ENCODE results near the gene OR4D6. TPM values are rescaled to one million over a fixed set of nuclear protein-coding genes. Genes with fewer than 3 reads are reported as not detected.

The OR4D6 gene
- total and polyA plus RNA-seq, 3 donors from 2014 or later = not detected

DNA sequence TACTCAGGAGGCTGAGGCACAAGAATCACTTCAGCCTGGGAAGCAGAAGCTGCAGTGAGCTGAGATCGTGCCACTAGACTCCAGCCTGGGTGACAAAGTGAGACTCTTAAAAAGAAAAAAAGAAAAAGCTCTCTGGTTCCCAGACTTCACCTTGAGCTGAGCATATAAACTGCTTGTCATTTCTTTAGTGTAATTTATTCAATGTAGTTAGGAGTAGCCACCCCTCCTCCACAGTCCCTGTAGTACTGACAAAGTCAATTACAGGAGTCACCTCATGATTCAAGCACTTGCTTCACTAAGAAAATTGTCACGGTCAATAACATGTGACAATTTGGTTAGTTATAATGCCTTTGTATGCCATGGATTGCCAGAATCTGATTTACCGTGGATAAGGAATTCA, 23.6 kb downstream of the OR4D6 start:
- DNase-seq = no peak
- H3K9me3 ChIP-seq = no peaks in the 10 kb centered on the region

DNA sequence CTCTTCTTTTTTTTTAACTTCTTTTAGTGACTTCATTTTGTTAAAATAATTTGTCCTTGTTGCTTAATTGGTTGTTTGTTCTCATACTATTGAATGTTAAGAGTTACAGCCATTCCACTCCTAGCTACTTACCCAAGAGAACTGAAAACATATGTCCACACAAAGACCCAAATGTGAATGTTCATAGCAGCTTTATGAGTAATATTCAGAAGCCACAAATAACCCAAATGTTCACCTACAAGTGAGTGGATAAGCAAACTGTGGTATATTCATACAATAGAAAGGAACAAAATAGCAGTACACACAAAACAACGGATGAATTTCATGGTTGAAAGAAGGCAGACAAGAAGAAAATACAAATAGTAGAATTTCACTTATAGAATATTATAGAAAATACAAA, 45.2 kb downstream of the OR4D6 start:
- intact Hi-C loops (cut with DNase I; ENCODE audit: low total_unique reads) = no loop called here
- no peaks in the 10 kb centered on the region for H3K9me3 ChIP-seq
- WGBS, 2 donors = 48 to 89% methylated on average over 1 of the region's 1 CpG

More for the DNA sequence above, 23.6 kb downstream of the OR4D6 start:
- H3K4me3 ChIP-seq = no peak overlapping the region
- H3K4me1 ChIP-seq = no peaks in the 10 kb centered on the region
- WGBS, 2 donors = 74 to 82% methylated on average over 3 of the region's 3 CpGs
- no peaks in the 10 kb centered on the region for H3K36me3 ChIP-seq (ENCODE audit: low read depth, missing control alignments)
- H3K27me3 ChIP-seq = no peaks in the 10 kb centered on the region
- no peak overlapping the region for H3K27ac ChIP-seq
- intact Hi-C loops (cut with DNase I; ENCODE audit: low total_unique reads) = no loop called here
- TF ChIP-seq, protein P1, sequence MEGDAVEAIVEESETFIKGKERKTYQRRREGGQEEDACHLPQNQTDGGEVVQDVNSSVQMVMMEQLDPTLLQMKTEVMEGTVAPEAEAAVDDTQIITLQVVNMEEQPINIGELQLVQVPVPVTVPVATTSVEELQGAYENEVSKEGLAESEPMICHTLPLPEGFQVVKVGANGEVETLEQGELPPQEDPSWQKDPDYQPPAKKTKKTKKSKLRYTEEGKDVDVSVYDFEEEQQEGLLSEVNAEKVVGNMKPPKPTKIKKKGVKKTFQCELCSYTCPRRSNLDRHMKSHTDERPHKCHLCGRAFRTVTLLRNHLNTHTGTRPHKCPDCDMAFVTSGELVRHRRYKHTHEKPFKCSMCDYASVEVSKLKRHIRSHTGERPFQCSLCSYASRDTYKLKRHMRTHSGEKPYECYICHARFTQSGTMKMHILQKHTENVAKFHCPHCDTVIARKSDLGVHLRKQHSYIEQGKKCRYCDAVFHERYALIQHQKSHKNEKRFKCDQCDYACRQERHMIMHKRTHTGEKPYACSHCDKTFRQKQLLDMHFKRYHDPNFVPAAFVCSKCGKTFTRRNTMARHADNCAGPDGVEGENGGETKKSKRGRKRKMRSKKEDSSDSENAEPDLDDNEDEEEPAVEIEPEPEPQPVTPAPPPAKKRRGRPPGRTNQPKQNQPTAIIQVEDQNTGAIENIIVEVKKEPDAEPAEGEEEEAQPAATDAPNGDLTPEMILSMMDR (IDR thresholded peaks at IDR 0.05) = no peak
- no peak for TF ChIP-seq POLR2A (IDR thresholded peaks at IDR 0.05)

DNA sequence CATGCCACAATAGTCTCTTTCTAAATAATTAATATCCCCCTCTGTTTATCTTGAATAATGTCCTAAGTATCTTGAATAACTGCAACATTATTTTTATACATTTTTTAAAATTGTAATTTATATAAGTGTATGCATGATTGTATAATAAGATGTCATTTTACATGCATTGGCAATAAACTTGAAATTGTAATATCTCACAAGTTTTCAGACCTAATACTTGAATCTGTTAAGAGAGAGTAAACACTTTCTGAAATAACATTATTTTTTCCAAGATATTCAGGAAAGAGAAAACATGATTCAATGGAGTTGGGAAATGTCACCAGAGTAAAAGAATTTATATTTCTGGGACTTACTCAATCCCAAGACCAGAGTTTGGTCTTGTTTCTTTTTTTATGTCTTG, 46.5 kb downstream of the OR4D6 start, which contains the start of gene OR4D11:
OR4D11 (plus strand) TSS at position 301 of the 400 bp plus-strand sequence; CDS start at position 301, 0 bp downstream.
- no peak for DNase-seq
- Histone ChIP-seq H3K27me3 (no peaks in the 10 kb centered on the region), H3K9me3 (no peaks in the 10 kb centered on the region), H3K27ac (no peak within 1 kb of the TSS), H3K36me3 (ENCODE audit: low read depth, missing control alignments) (no peaks in the 10 kb centered on the region), H3K4me3 (no peak within 1 kb of the TSS), H3K4me1 (no peaks in the 10 kb centered on the region)
- intact Hi-C loops (cut with DNase I; ENCODE audit: low total_unique reads) = no loop called here
- TF ChIP-seq POLR2A (IDR thresholded peaks at IDR 0.05) = no peak
- TF ChIP-seq, protein P1 (IDR thresholded peaks at IDR 0.05) = no peak

More for the DNA sequence above, 45.2 kb downstream of the OR4D6 start:
- Histone ChIP-seq H3K27me3 (no peaks in the 10 kb centered on the region), H3K27ac (no peak overlapping the region), H3K4me1 (no peaks in the 10 kb centered on the region), H3K36me3 (ENCODE audit: low read depth, missing control alignments) (no peaks in the 10 kb centered on the region), H3K4me3 (no peak overlapping the region)
- TF ChIP-seq POLR2A (IDR thresholded peaks at IDR 0.05) = no peak
- TF ChIP-seq, protein P1 (IDR thresholded peaks at IDR 0.05) = no peak
- no peak for DNase-seq

Other genes with a start within 250 kb of the OR4D6 start
- 1 to 10 TPM in 1 of 2 donors, under 1 TPM in 1; 0.87 to 3.8 TPM for gene MPEG1, start 244.0 kb upstream of the OR4D6 start, total RNA-seq
- 12.1 TPM for gene MPEG1, start 244.0 kb upstream of the OR4D6 start, polyA plus RNA-seq (ENCODE audit: insufficient read depth, low read depth, low replicate concordance)
- gene OR5AN1, start 98.1 kb upstream of the OR4D6 start, total RNA-seq = under 1 TPM in 1 of 2 donors, not detected in 1; 0.12 TPM
- not detected for gene OR5AN1, start 98.1 kb upstream of the OR4D6 start, polyA plus RNA-seq (ENCODE audit: insufficient read depth, low read depth, low replicate concordance)
- gene OR5A2, start 30.5 kb upstream of the OR4D6 start, total RNA-seq = under 1 TPM; 0.06 to 0.08 TPM
- not detected for gene OR5A2, start 30.5 kb upstream of the OR4D6 start, polyA plus RNA-seq (ENCODE audit: insufficient read depth, low read depth, low replicate concordance)
- gene OR5A1, start 20.5 kb upstream of the OR4D6 start, total RNA-seq = 1 to 10 TPM in 1 of 2 donors, under 1 TPM in 1; 0.24 to 1.3 TPM
- 0.21 TPM for gene OR5A1, start 20.5 kb upstream of the OR4D6 start, polyA plus RNA-seq (ENCODE audit: insufficient read depth, low read depth, low replicate concordance)
- gene OR4D10, start 16.4 kb downstream of the OR4D6 start, total RNA-seq = under 1 TPM in 1 of 2 donors, not detected in 1; 0.24 TPM
- gene OR4D10, start 16.4 kb downstream of the OR4D6 start, polyA plus RNA-seq (ENCODE audit: insufficient read depth, low read depth, low replicate concordance) = not detected
- gene OR4D11, start 46.6 kb downstream of the OR4D6 start, total RNA-seq = not detected
- gene OR4D11, start 46.6 kb downstream of the OR4D6 start, polyA plus RNA-seq (ENCODE audit: insufficient read depth, low read depth, low replicate concordance) = not detected
- gene OR4D9, start 54.6 kb downstream of the OR4D6 start, total RNA-seq = not detected
- not detected for gene OR4D9, start 54.6 kb downstream of the OR4D6 start, polyA plus RNA-seq (ENCODE audit: insufficient read depth, low read depth, low replicate concordance)
- gene OSBP, start 158.8 kb downstream of the OR4D6 start, total RNA-seq = 10 to 100 TPM; 49.2 to 63.1 TPM
- 45.0 TPM for gene OSBP, start 158.8 kb downstream of the OR4D6 start, polyA plus RNA-seq (ENCODE audit: insufficient read depth, low read depth, low replicate concordance)
- 10 to 100 TPM; 22.5 to 24.0 TPM for gene PATL1, start 212.1 kb downstream of the OR4D6 start, total RNA-seq
- gene PATL1, start 212.1 kb downstream of the OR4D6 start, polyA plus RNA-seq (ENCODE audit: insufficient read depth, low read depth, low replicate concordance) = 25.4 TPM